Colonic mucosa (tissue), 4 donors: ENCODE results near the gene OR2D2. TPM values are rescaled to one million over a fixed set of nuclear protein-coding genes. Genes with fewer than 3 reads are reported as not detected.
"Not testable (repeated sequence)": the region's sequence is repeated elsewhere in the genome, so short reads cannot be mapped to it uniquely, and the experiment has no call there.

ENCODE experiments used
- DNase-seq: peaks from one replicate; pipeline ENCODE4 v3.0.0-alpha.2; 2020
- H3K27ac ChIP-seq: fragments of 200-600 bp; one replicate; pipeline ENCODE4 v1.8.0; 2021
- H3K27me3 ChIP-seq: fragments of 200-600 bp; one replicate; pipeline ENCODE4 v1.8.0; 2021
- H3K36me3 ChIP-seq: fragments of 200-600 bp; one replicate; pipeline ENCODE4 v1.8.0; 2021
- H3K4me1 ChIP-seq: fragments of 200-600 bp; one replicate; pipeline ENCODE4 v1.8.0; 2021; ENCODE audit warnings: mild to moderate bottlenecking
- H3K4me3 ChIP-seq: fragments of 200-600 bp; one replicate; pipeline ENCODE4 v1.8.0; 2021
- H3K9ac ChIP-seq, 2 donors: one replicate each; pipeline ENCODE4 v1.7.0; 2013; ENCODE audit warnings: control low read depth in 2 of 2, low read depth in 2 of 2, low read length in 2 of 2
- H3K9me3 ChIP-seq: fragments of 200-600 bp; one replicate; pipeline ENCODE4 v1.8.0; 2021
- intact Hi-C: fragments of 100-400 bp; cut with DNase I; formaldehyde crosslinking; loops from one replicate; pipeline ENCODE4 v1.14.1; 2022
- total RNA-seq, 2 donors: library from RNA; stranded (reverse); fragmentation: NEBNext Ultra II Directional in 1 of 2; extraction: Animal tissue kit (Norgen Biotek cat#: 25700) in 1 of 2; gene quantifications; one replicate each; pipeline ENCODE4 v1.2.1, GENCODE V29; 2021
- TF ChIP-seq, protein P1 (sequence below): fragments of 200-600 bp; IDR thresholded peaks from one replicate; pipeline ENCODE4 v1.8.0; 2022; ENCODE audit warnings: antibody characterized with exemption, mild to moderate bottlenecking
- donor health status: healthy.
- donor health status: DM: no; HTN: no; CAD: no.
- donor health status: DM: no; HTN: no; CAD: no.

Gene OR2D2
- total RNA-seq, 2 donors from 2014 or later, result 0.40 TPM; not detected in 1

DNA sequence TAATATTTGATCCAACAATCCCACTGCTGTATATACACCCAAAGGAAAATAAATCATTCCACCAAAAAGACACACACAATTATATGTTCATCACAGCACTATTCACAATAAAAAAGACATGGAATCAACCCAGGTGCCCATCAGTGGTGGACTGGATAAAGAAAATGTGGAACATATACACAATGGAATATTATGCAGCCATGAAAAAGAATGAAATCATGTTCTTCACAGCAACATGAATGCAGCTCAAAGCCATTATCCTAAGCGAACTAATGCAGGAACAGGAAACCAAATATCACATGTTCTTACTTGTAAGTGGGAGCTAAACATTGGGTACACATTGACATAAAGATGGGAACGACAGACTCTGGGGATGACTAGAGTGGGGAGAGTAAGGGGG lies 27.4 kb upstream of the OR2D2 start:
- Histone ChIP-seq H3K4me3 (no peak overlapping the region), H3K27ac (no peak overlapping the region), H3K4me1 (no peaks in the 10 kb centered on the region), H3K9ac (no peak overlapping the region), H3K27me3 (no peaks in the 10 kb centered on the region), H3K36me3 (no peaks in the 10 kb centered on the region), H3K9me3 (no peaks in the 10 kb centered on the region)
- DNase-seq, result no peak
- intact Hi-C loops, result no loop called here
- TF ChIP-seq, protein P1, sequence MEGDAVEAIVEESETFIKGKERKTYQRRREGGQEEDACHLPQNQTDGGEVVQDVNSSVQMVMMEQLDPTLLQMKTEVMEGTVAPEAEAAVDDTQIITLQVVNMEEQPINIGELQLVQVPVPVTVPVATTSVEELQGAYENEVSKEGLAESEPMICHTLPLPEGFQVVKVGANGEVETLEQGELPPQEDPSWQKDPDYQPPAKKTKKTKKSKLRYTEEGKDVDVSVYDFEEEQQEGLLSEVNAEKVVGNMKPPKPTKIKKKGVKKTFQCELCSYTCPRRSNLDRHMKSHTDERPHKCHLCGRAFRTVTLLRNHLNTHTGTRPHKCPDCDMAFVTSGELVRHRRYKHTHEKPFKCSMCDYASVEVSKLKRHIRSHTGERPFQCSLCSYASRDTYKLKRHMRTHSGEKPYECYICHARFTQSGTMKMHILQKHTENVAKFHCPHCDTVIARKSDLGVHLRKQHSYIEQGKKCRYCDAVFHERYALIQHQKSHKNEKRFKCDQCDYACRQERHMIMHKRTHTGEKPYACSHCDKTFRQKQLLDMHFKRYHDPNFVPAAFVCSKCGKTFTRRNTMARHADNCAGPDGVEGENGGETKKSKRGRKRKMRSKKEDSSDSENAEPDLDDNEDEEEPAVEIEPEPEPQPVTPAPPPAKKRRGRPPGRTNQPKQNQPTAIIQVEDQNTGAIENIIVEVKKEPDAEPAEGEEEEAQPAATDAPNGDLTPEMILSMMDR, result no peak

- Histone ChIP-seq H3K9me3 (no peaks in the 10 kb centered on the region), H3K36me3 (no peaks in the 10 kb centered on the region), H3K27me3 (no peaks in the 10 kb centered on the region), H3K27ac (no peak overlapping the region), H3K9ac (no peak overlapping the region), H3K4me3 (no peak overlapping the region), H3K4me1 (no peaks in the 10 kb centered on the region)
- TF ChIP-seq, protein P1, result no peak
- intact Hi-C loops, result no loop called here
- no peak for DNase-seq
These were observed 19.6 kb upstream of the OR2D2 start for GRCh38 chr11:6911948-6912347.

GRCh38 chr11:6911378-6911777 lies 19.1 kb upstream of the OR2D2 start:
- no peak overlapping the region for H3K4me3 ChIP-seq
- H3K9me3 ChIP-seq, result no peaks in the 10 kb centered on the region
- no peak for DNase-seq
- H3K9ac ChIP-seq, result no peak overlapping the region
- H3K27me3 ChIP-seq, result no peaks in the 10 kb centered on the region
- H3K27ac ChIP-seq, result no peak overlapping the region
- no peaks in the 10 kb centered on the region for H3K36me3 ChIP-seq
- no peaks in the 10 kb centered on the region for H3K4me1 ChIP-seq
- intact Hi-C loops, result no loop called here
- TF ChIP-seq, protein P1, result no peak

DNA sequence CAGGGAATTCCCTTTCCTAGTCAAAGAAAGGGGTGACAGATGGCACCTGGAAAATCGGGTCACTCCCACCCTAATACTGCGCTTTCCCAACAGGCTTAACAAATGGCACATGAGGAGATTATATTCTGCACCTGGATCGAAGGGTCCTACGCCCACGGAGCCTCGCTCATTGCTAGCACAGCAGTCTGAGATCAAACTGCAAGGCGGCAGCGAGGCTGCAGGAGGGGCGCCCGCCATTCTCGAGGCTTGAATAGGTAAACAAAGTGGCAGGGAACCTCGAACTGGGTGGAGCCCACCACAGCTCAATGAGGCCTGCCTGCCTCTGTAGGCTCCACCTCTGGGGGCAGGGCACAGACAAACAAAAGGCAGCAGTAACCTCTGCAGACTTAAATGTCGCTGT lies 12.5 kb upstream of the OR2D2 start:
- intact Hi-C loops, H3K4me1 ChIP-seq, H3K36me3 ChIP-seq, H3K27me3 ChIP-seq, H3K27ac ChIP-seq, H3K9me3 ChIP-seq, H3K9ac ChIP-seq, H3K4me3 ChIP-seq, DNase-seq: not testable (repeated sequence)

DNA sequence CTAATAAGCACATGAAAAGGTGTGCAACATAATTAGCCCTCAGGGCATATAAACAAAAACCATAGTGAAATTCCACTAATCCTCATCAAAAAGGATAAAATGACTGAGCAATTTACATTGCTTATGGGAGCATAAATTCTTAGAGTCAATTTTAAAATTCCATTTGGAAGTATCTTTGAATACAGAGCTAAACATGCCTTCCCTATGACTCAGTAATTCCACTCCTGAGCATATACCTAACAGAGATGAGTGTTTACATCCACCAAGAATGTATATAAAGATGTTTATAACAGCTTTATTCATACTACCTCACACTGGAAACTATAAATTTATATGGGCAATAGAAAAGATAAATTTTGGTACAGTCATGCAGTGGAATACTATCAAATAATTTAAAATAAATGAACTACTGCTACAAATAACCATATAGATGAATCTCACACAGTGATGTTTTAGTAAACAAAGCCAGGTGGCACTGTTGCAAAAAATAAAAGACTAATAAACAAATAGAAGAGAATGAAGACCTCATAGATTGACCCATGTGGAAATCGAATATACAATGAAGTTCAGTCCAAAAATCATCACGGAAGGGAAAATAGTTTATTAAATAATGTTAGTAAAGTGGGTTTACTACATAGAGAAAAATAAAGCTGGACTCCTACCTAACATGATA lies 8.2 kb upstream of the OR2D2 start:
- no peaks in the 10 kb centered on the region for H3K27me3 ChIP-seq
- intact Hi-C loops, result no loop called here
- no peak overlapping the region for H3K9ac ChIP-seq
- no peak overlapping the region for H3K27ac ChIP-seq
- no peaks in the 10 kb centered on the region for H3K9me3 ChIP-seq
- TF ChIP-seq, protein P1, result no peak
- no peak for DNase-seq
- no peaks in the 10 kb centered on the region for H3K36me3 ChIP-seq
- H3K4me3 ChIP-seq, result no peak overlapping the region
- no peaks in the 10 kb centered on the region for H3K4me1 ChIP-seq

GRCh38 chr11:6898911-6899310 lies 6.6 kb upstream of the OR2D2 start:
- no peak overlapping the region for H3K9ac ChIP-seq
- H3K9me3 ChIP-seq, result no peaks in the 10 kb centered on the region
- TF ChIP-seq, protein P1, result no peak
- no peaks in the 10 kb centered on the region for H3K36me3 ChIP-seq
- no peaks in the 10 kb centered on the region for H3K4me1 ChIP-seq
- H3K27ac ChIP-seq, result no peak overlapping the region
- no peak for DNase-seq
- H3K4me3 ChIP-seq, result no peak overlapping the region
- H3K27me3 ChIP-seq, result no peaks in the 10 kb centered on the region
- intact Hi-C loops, result no loop called here
